22Rv1 (cell line): ENCODE measurements around the gene RNF157.

ENCODE experiments used
- H3K27ac ChIP-seq: fragments of 450-650 bp; 2 replicates; pipeline ENCODE4 v1.5.1; 2017
- ZFX ChIP-seq: fragments of 450-650 bp; IDR thresholded peaks from 2 replicates; pipeline ENCODE4 v1.6.1; 2017; ENCODE audit warnings: antibody characterized with exemption, borderline replicate concordance
- TF ChIP-seq, protein P1 (sequence below): fragments of 450-650 bp; IDR thresholded peaks from 2 replicates; pipeline ENCODE4 v1.5.1; 2017; ENCODE audit warnings: mild to moderate bottlenecking

RNF157 gene

DNA sequence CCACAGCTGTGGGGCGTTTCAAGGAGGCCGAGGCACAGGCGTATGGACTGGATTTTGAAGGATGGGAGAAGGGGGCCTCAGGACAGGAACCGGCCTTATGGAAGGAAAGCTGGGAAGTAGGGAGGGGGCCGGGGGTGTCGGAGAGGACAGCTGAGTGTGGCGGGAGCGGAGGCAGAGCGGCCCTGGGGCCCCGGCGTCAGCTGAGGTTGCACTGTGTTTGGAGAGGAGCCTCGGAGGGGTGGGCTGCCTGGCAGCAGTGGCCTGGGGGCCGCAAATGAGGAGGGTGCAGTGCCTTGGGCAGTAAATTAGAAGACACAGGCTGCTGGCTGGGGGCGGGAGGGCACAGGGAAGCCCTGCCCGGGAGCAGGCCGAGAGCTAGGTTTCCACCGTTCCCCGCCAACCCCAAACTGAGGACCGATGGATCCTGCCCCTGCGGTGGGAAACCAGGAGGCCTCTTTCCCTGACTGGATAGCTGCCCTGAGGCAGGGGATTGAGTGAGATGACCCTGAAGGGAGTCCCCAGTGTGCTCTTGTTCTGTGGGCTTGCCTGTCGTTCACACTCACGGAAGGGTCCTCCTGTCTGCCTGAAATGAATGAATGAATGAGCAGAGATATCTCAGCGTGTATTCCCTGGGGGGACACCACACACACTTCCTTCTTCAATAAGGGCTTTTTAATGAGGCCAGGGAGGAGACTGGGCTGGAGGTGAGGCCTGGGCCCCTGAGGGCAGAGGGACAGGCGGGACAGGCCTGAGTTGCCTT lies 117.7 kb downstream of the RNF157 start:
- H3K27ac ChIP-seq, result no peak overlapping the region
- TF ChIP-seq ZFX, result no peak
- TF ChIP-seq, protein P1, sequence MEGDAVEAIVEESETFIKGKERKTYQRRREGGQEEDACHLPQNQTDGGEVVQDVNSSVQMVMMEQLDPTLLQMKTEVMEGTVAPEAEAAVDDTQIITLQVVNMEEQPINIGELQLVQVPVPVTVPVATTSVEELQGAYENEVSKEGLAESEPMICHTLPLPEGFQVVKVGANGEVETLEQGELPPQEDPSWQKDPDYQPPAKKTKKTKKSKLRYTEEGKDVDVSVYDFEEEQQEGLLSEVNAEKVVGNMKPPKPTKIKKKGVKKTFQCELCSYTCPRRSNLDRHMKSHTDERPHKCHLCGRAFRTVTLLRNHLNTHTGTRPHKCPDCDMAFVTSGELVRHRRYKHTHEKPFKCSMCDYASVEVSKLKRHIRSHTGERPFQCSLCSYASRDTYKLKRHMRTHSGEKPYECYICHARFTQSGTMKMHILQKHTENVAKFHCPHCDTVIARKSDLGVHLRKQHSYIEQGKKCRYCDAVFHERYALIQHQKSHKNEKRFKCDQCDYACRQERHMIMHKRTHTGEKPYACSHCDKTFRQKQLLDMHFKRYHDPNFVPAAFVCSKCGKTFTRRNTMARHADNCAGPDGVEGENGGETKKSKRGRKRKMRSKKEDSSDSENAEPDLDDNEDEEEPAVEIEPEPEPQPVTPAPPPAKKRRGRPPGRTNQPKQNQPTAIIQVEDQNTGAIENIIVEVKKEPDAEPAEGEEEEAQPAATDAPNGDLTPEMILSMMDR, result no peak

DNA sequence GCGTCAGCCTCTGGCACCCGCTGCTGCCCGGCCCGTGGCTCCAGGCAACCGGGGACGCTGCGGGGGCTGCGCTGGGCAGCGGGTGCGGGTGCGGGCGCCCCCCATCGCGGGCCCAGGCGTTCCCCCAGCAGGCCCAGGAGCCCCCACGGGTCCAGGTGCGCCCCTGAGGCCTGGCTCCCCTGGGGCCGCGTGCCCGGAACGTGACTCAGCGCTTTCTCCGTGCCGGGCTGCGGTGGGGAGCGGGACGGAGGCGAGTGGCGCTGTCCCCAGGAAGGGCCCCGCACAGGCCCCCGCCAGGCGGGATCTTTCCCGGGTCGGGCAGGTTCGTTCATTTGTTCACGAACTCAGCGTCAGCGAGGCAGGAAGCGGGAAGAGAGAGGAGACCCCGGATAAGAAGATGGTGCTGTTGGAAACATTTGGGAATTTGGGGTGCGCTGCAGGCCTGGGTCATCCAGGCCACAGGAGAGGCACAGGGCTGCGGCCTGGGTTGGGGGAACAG lies 118.3 kb downstream of the RNF157 start:
- TF ChIP-seq, protein P1, result no peak
- no peak for TF ChIP-seq ZFX
- H3K27ac ChIP-seq, result no peak overlapping the region

- no peak overlapping the region for H3K27ac ChIP-seq
Observed at GRCh38 chr17:76120658-76121008, 119.7 kb downstream of the RNF157 start.

GRCh38 chr17:76119409-76120371 lies 120.6 kb downstream of the RNF157 start:
- H3K27ac ChIP-seq, result no peak overlapping the region
- TF ChIP-seq, protein P1, result no peak
- TF ChIP-seq ZFX, result no peak

More at GRCh38 chr17:76120658-76121008, 119.7 kb downstream of the RNF157 start:
- TF ChIP-seq ZFX, result no peak
- TF ChIP-seq, protein P1, result no peak

DNA sequence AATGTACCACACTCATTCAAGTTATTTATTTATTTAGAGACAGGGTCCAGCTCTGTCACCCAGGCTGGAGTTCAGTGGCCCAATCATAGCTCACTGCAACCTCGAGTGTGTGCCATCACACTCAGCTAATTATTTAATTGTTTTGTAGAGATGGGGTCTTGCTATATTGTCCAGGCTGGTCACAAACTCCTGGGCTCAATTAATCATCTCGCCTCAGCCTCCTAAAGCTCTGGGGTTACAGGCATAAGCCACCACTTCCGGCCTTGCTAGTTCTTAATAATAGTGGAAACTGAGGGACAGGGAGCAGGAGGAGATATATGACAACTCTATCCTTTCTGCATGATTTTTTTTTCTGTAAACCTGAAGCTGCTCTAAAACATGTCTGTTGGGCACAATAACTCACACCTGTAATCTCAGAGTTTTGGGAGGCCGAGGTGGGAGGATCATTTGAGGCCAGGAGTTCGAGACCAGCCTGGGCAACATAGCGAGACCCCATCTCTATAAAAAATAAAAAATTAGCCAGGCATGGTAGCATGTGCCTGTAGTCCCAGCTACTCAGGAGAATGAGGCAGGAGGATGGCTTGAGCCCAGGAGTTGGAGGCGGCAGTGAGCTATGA lies 125.0 kb downstream of the RNF157 start:
- H3K27ac ChIP-seq, result no peak overlapping the region
- TF ChIP-seq ZFX, result no peak
- TF ChIP-seq, protein P1, result no peak

GRCh38 chr17:76111956-76112355 lies 128.3 kb downstream of the RNF157 start:
- TF ChIP-seq ZFX, result no peak
- TF ChIP-seq, protein P1, result no peak
- no peak overlapping the region for H3K27ac ChIP-seq
